Ascending aorta (tissue), 2 donors: Measurements from ENCODE around the gene RASL11B. TPM values are rescaled to one million over a fixed set of nuclear protein-coding genes. Genes with fewer than 3 reads are reported as not detected.

Experiments used
- DNase-seq, 2 donors: peaks; one replicate each; pipeline ENCODE4 v3.0.0-alpha.2; 2019; ENCODE audit warnings: low spot score in 2 of 2
- H3K27ac ChIP-seq, 2 donors: fragments of 200-600 bp; sonication (generic); one replicate each; pipeline ENCODE4 v1.5.1; 2016 to 2017; ENCODE audit warnings: mild to moderate bottlenecking in 1 of 2
- H3K27me3 ChIP-seq: fragments of 200-600 bp; sonication (generic); one replicate; pipeline ENCODE4 v1.5.1; 2017
- H3K36me3 ChIP-seq, 2 donors: fragments of 200-600 bp; sonication (generic); one replicate each; pipeline ENCODE4 v1.5.1; 2016
- H3K4me1 ChIP-seq, 2 donors: fragments of 200-600 bp; sonication (generic); one replicate each; pipeline ENCODE4 v1.5.1; 2016 to 2017; ENCODE audit warnings: mild to moderate bottlenecking in 1 of 2
- H3K4me3 ChIP-seq, 2 donors: fragments of 200-600 bp; sonication (generic); one replicate each; pipeline ENCODE4 v1.5.1; 2016 to 2017; ENCODE audit warnings: mild to moderate bottlenecking in 1 of 2
- H3K9me3 ChIP-seq, 2 donors: fragments of 200-600 bp; sonication (generic); one replicate each; pipeline ENCODE4 v1.5.1; 2016
- CTCF ChIP-seq, 3 experiments: fragments of 200-600 bp in 2 of 3; fragments of 450-650 bp in 1 of 3; sonication (generic) in 2 of 3; IDR thresholded peaks; one replicate each; pipeline ENCODE4 v1.5.1; 2016 to 2019; ENCODE audit warnings: antibody characterized with exemption in 3 of 3, mild to moderate bottlenecking in 1 of 3, moderate library complexity in 1 of 3
- intact Hi-C: fragments of 100-400 bp; cut with DNase I; formaldehyde crosslinking; loops from one replicate; pipeline ENCODE4 v1.15.1; 2023
- total RNA-seq: library from RNA; depleted of rRNA; stranded (reverse); fragments of >200 nt; gene quantifications from one replicate; pipeline ENCODE4 v1.1.0, GENCODE V29; 2016

The RASL11B gene
- total RNA-seq, 1 donor from 2014 or later: not detected

GRCh38 chr4:52914051-52914605, 52.0 kb downstream of the RASL11B start:
- H3K27ac ChIP-seq: peak overlapping the region in 1 of 2 donors; percentile 42
- H3K36me3 ChIP-seq: no peaks in the 10 kb centered on the region
- H3K9me3 ChIP-seq: no peaks in the 10 kb centered on the region
- H3K4me1 ChIP-seq: no peaks in the 10 kb centered on the region
- DNase-seq: no peak
- intact Hi-C loops: no loop called here
- no peak overlapping the region for H3K4me3 ChIP-seq
- H3K27me3 ChIP-seq: no peaks in the 10 kb centered on the region
- no peak for TF ChIP-seq CTCF (IDR thresholded peaks at IDR 0.05)

- no peaks in the 10 kb centered on the region for H3K4me1 ChIP-seq
- no peaks in the 10 kb centered on the region for H3K27me3 ChIP-seq
- no peaks in the 10 kb centered on the region for H3K9me3 ChIP-seq
- no peak for DNase-seq
- H3K36me3 ChIP-seq: no peaks in the 10 kb centered on the region
- intact Hi-C loops: no loop called here
- TF ChIP-seq CTCF (IDR thresholded peaks at IDR 0.05): no peak
- H3K4me3 ChIP-seq: no peak overlapping the region
- no peak overlapping the region for H3K27ac ChIP-seq
Observed at GRCh38 chr4:52915191-52915590, 53.1 kb downstream of the RASL11B start.

- Histone ChIP-seq H3K36me3 (no peaks in the 10 kb centered on the region), H3K27ac (no peak overlapping the region), H3K4me3 (no peak overlapping the region), H3K4me1 (no peaks in the 10 kb centered on the region), H3K27me3 (no peaks in the 10 kb centered on the region), H3K9me3 (no peaks in the 10 kb centered on the region)
- intact Hi-C loops: no loop called here
- no peak for DNase-seq
- TF ChIP-seq CTCF (IDR thresholded peaks at IDR 0.05): no peak
Observed at GRCh38 chr4:52915730-52916300, 53.7 kb downstream of the RASL11B start.

Other genes starting within 250 kb of the RASL11B start
- 7.5 TPM for gene USP46, start 203.0 kb upstream of the RASL11B start, total RNA-seq
- gene ERVMER34-1, start 110.9 kb upstream of the RASL11B start, total RNA-seq: not detected